Smooth muscle cell (in vitro differentiated cells): Measurements from ENCODE around the gene PIK3C2A. TPM values are rescaled to one million over a fixed set of nuclear protein-coding genes. Genes with fewer than 3 reads are reported as not detected.

Experiments
- DNase-seq: peaks from one replicate; lab custom pipeline; 2025; ENCODE audit not compliant: unreplicated experiment; lab: John Stamatoyannopoulos, UW
- H2AFZ ChIP-seq: fragments of 200-600 bp; sonication (generic); 2 replicates; pipeline ENCODE4 v1.6.0; 2016; ENCODE audit warnings: antibody characterized with exemption, low read depth, mild to moderate bottlenecking
- H3F3A ChIP-seq: fragments of 200-600 bp; sonication (generic); 2 replicates; pipeline ENCODE4 v1.6.0; 2017; ENCODE audit warnings: antibody characterized with exemption, low read depth
- H3K27ac ChIP-seq: fragments of 200-600 bp; sonication (generic); 2 replicates; pipeline ENCODE4 v1.5.1; 2016; ENCODE audit warnings: low read depth, mild to moderate bottlenecking
- H3K27me3 ChIP-seq: fragments of 200-600 bp; sonication (generic); 2 replicates; pipeline ENCODE4 v1.6.1; 2016; ENCODE audit warnings: low read depth, mild to moderate bottlenecking
- H3K36me3 ChIP-seq: fragments of 200-600 bp; sonication (generic); 2 replicates; pipeline ENCODE4 v1.5.1; 2016; ENCODE audit warnings: low read depth
- H3K4me1 ChIP-seq: fragments of 200-600 bp; sonication (generic); 2 replicates; pipeline ENCODE4 v1.5.1; 2016; ENCODE audit warnings: low read depth
- H3K4me2 ChIP-seq: fragments of 200-600 bp; sonication (generic); 2 replicates; pipeline ENCODE4 v1.6.0; 2016; ENCODE audit warnings: mild to moderate bottlenecking
- H3K4me3 ChIP-seq: fragments of 200-600 bp; sonication (generic); 2 replicates; pipeline ENCODE4 v1.5.1; 2016; ENCODE audit warnings: mild to moderate bottlenecking
- H3K79me2 ChIP-seq: fragments of 200-600 bp; sonication (generic); 2 replicates; pipeline ENCODE4 v1.6.0; 2016; ENCODE audit warnings: low read depth, mild to moderate bottlenecking
- H3K9ac ChIP-seq: fragments of 200-600 bp; sonication (generic); 2 replicates; pipeline ENCODE4 v1.6.0; 2016; ENCODE audit warnings: low read depth
- H3K9me3 ChIP-seq: fragments of 200-600 bp; sonication (generic); replicated peaks from 2 replicates; pipeline ENCODE4 v1.5.1; 2016; ENCODE audit warnings: low read depth
- H4K20me1 ChIP-seq: fragments of 200-600 bp; sonication (generic); 2 replicates; pipeline ENCODE4 v1.6.0; 2016; ENCODE audit warnings: low read depth
- WGBS: methylation state at CpG from one replicate; pipeline ENCODE4 v1.1.7; 2016; ENCODE audit warnings: low lambda C conversion rate; 5-methylcytosine and 5-hydroxymethylcytosine counted together
- polyA plus RNA-seq: library from polyadenylated mRNA; unstranded; fragments of >200 nt; fragmentation: Nextera tagmentation; extraction: Ambion mirVana; gene quantifications from 2 replicates; pipeline ENCODE4 v1.2.1, GENCODE V29; 2016
- total RNA-seq: library from RNA; depleted of rRNA; stranded (reverse); fragments of >200 nt; gene quantifications from 2 replicates; pipeline ENCODE4 v1.2.3, GENCODE V29; 2014
- TF ChIP-seq, protein P1 (sequence below): fragments of 200-600 bp; sonication (generic); IDR thresholded peaks from 2 replicates; pipeline ENCODE4 v1.5.1; 2017; ENCODE audit warnings: borderline replicate concordance, mild to moderate bottlenecking, antibody characterized with exemption; ENCODE audit not compliant: insufficient read depth, poor library complexity, severe bottlenecking

PIK3C2A gene
- total and polyA plus RNA-seq, 2 experiments from 2014 or later: 10.0 to 50.6 TPM

DNA sequence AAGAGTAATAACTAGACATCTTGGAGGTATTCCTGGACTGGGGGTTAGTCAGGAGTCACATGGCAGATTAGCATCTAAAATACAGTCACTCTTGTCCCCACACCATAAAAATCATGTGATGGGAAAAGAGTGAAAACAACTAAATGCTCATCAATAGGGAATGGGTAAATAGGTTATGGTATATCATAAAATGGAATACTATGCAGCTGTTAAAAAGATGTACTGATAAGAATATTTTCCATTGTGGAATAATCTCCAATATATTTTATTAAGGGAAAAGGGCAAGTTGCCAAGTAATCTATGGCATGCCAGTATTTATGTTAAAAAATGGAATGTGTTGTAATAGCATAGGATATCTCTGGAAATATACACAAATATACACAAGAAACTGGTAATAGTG lies 6.6 kb upstream of the PIK3C2A start:
- TF ChIP-seq, protein P1, sequence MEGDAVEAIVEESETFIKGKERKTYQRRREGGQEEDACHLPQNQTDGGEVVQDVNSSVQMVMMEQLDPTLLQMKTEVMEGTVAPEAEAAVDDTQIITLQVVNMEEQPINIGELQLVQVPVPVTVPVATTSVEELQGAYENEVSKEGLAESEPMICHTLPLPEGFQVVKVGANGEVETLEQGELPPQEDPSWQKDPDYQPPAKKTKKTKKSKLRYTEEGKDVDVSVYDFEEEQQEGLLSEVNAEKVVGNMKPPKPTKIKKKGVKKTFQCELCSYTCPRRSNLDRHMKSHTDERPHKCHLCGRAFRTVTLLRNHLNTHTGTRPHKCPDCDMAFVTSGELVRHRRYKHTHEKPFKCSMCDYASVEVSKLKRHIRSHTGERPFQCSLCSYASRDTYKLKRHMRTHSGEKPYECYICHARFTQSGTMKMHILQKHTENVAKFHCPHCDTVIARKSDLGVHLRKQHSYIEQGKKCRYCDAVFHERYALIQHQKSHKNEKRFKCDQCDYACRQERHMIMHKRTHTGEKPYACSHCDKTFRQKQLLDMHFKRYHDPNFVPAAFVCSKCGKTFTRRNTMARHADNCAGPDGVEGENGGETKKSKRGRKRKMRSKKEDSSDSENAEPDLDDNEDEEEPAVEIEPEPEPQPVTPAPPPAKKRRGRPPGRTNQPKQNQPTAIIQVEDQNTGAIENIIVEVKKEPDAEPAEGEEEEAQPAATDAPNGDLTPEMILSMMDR: no peak
- Histone ChIP-seq H3K27ac (no peak overlapping the region), H3K36me3 (no peaks in the 10 kb centered on the region), H3K4me2 (no peak overlapping the region), H3F3A (no peaks in the 10 kb centered on the region), H3K79me2 (no peaks in the 10 kb centered on the region), H2AFZ (no peak overlapping the region), H4K20me1 (no peaks in the 10 kb centered on the region), H3K27me3 (no peaks in the 10 kb centered on the region), H3K4me1 (no peaks in the 10 kb centered on the region), H3K9me3 (no peaks in the 10 kb centered on the region), H3K4me3 (no peak overlapping the region), H3K9ac (no peak overlapping the region)
- DNase-seq: no peak

DNA sequence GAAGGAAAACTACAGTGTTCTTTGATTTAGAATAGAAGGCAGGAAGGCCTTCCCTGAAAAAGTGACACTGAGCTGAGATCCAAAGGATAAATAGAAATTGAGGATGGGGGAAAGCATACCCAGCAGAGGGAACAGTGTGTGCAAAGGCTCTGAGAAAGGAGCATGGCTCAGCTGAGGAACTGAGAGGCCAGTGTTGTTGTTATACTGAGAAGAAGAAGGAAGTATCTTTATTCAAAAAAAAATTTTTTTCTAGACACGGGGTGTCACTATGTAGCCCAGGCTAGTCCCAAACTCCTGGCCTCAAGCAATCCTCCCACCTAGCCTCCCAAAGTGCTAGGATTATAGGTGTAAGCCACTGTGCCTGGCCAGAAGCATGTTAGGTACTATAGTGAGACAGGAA lies 3.5 kb upstream of the PIK3C2A start:
- H3K27ac ChIP-seq: no peak overlapping the region

DNA sequence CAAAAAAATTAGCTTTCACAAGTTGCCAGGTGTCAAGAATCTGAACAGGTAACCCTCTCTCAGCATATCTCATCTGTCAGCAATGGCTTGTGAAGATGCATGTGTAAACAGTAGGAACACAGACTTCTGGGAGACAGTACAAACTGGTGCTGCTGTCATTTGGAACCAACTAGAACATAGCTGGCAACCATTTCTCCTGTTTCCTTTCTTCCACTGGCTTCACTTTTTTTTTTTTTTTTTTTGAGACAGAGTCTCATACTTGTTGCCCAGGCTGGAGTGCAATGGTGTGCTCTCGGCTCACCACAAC lies 2.1 kb upstream of the PIK3C2A start:
- no peak overlapping the region for H3K4me2 ChIP-seq
- no peak for DNase-seq
- no peaks in the 10 kb centered on the region for H3K9me3 ChIP-seq
- no peaks in the 10 kb centered on the region for H3F3A ChIP-seq
- 100% methylated on average over 1 of the region's 1 CpG for WGBS
- no peaks in the 10 kb centered on the region for H3K27me3 ChIP-seq
- TF ChIP-seq, protein P1: no peak
- H3K9ac ChIP-seq: no peak overlapping the region
- no peak overlapping the region for H2AFZ ChIP-seq
- H3K36me3 ChIP-seq: no peaks in the 10 kb centered on the region
- peak overlapping the region; percentile 79 for H3K4me3 ChIP-seq
- peak overlapping the region; percentile 99 for H3K27ac ChIP-seq
- peaks cover 18% of the 10 kb centered on the region for H4K20me1 ChIP-seq
- peaks cover 14% of the 10 kb centered on the region for H3K4me1 ChIP-seq
- peaks cover 32% of the 10 kb centered on the region for H3K79me2 ChIP-seq

More for the DNA sequence above, 3.5 kb upstream of the PIK3C2A start:
- H3K4me3 ChIP-seq: no peak overlapping the region
- H3K79me2 ChIP-seq: peaks cover 18% of the 10 kb centered on the region
- H3K4me2 ChIP-seq: no peak overlapping the region
- no peaks in the 10 kb centered on the region for H3K9me3 ChIP-seq
- 100% methylated on average over 1 of the region's 1 CpG for WGBS
- H3K9ac ChIP-seq: no peak overlapping the region
- H3K36me3 ChIP-seq: no peaks in the 10 kb centered on the region
- TF ChIP-seq, protein P1: no peak
- H4K20me1 ChIP-seq: peaks cover 4% of the 10 kb centered on the region
- DNase-seq: no peak
- H3K4me1 ChIP-seq: peaks cover 13% of the 10 kb centered on the region
- no peak overlapping the region for H2AFZ ChIP-seq
- no peaks in the 10 kb centered on the region for H3K27me3 ChIP-seq
- H3F3A ChIP-seq: no peaks in the 10 kb centered on the region

DNA sequence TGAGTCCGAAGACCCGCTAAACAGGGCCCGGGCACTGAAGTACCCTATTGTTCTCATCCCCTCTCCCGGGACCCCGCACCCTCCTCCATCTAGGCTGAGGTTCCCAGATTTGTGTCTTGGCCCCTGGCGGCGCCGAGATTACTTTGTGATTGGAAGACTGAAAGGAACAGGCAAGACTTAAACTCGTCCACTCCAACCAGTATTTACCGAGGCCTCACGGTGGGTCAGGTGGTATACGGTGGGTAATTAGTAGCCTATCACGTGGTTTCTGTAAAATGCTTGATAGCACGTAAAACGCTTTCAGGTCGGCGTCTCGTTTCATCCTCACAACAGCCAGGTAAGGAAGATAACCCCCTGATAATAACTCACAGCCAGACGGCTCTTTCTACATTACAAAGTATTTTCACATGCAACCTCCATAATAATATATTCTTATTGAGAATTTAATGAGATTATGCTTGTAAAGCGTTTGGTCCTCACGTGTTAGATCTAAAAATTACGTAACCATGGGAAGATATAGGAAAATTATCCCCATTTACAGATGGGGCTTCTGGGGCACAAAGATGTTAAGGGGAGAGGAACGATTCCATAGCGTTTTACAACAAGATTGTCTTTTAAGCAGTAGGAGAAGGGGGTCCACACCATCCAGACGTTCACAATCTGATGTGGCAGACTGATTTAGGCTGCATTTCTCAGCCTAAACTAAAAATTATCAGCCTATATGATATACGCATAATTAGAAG lies 642 bp upstream of the PIK3C2A start:
- Histone ChIP-seq H3K79me2 (peaks cover 47% of the 10 kb centered on the region), H3K4me3 (peak overlapping the region; percentile 79), H3K9me3 (no peaks in the 10 kb centered on the region), H3K36me3 (no peaks in the 10 kb centered on the region), H3K4me1 (peaks cover 14% of the 10 kb centered on the region), H4K20me1 (peaks cover 33% of the 10 kb centered on the region), H3K27me3 (no peaks in the 10 kb centered on the region), H2AFZ (peak overlapping the region; percentile 100), H3F3A (no peaks in the 10 kb centered on the region), H3K9ac (peak overlapping the region; percentile 99), H3K27ac (peak overlapping the region; percentile 99), H3K4me2 (peak overlapping the region; percentile 98)
- 2% methylated on average over 26 of the region's 26 CpGs for WGBS
- TF ChIP-seq, protein P1: no peak
- no peak for DNase-seq
